PFSK-1 (cell line): ENCODE data around the gene PPP1R15A.

Source experiments
- POLR2AphosphoS5 ChIP-seq: IDR thresholded peaks from 2 replicates; pipeline ENCODE4 v1.6.1; 2012; ENCODE audit warnings: low read depth, mild to moderate bottlenecking, control low read depth, low read length, moderate library complexity
- REST ChIP-seq, 2 experiments: IDR thresholded peaks; 2 replicates each; pipeline versions ENCODE4 v1.6.1 to v1.8.0; 2011 to 2012; ENCODE audit warnings: low read depth in 2 of 2, low read length in 2 of 2, control low read depth in 1 of 2, inconsistent platforms in 1 of 2, mild to moderate bottlenecking in 1 of 2, moderate library complexity in 1 of 2; ENCODE audit not compliant: insufficient read depth in 1 of 2
- TAF1 ChIP-seq: IDR thresholded peaks from 2 replicates; pipeline ENCODE4 v1.6.1; 2012; ENCODE audit warnings: low read length, control low read depth, borderline replicate concordance; ENCODE audit not compliant: insufficient read depth

GRCh38 chr19:48872884-48873475 is 759 bp downstream of the PPP1R15A start:
- TF ChIP-seq TAF1 (no peak), REST (IDR thresholded peaks at IDR 0.05; ENCODE audit: insufficient read depth in 1 of 2, low read depth in 2 of 2, low read length in 2 of 2) (no peak), POLR2AphosphoS5 (no peak; the same call in 1 of the 2 replicates)
